Smooth muscle cell (in vitro differentiated cells): Measurements from ENCODE around the gene SPANXD. TPM values are rescaled to one million over a fixed set of nuclear protein-coding genes. Genes with fewer than 3 reads are reported as not detected.
"Not testable (repeated sequence)": the region's sequence is repeated elsewhere in the genome, so short reads cannot be mapped to it uniquely, and the experiment has no call there.

ENCODE experiments used
- DNase-seq: peaks from one replicate; lab custom pipeline; 2025; ENCODE audit not compliant: unreplicated experiment; lab: John Stamatoyannopoulos, UW
- H2AFZ ChIP-seq: fragments of 200-600 bp; sonication (generic); 2 replicates; pipeline ENCODE4 v1.6.0; 2016; ENCODE audit warnings: antibody characterized with exemption, low read depth, mild to moderate bottlenecking
- H3F3A ChIP-seq: fragments of 200-600 bp; sonication (generic); 2 replicates; pipeline ENCODE4 v1.6.0; 2017; ENCODE audit warnings: antibody characterized with exemption, low read depth
- H3K27ac ChIP-seq: fragments of 200-600 bp; sonication (generic); 2 replicates; pipeline ENCODE4 v1.5.1; 2016; ENCODE audit warnings: low read depth, mild to moderate bottlenecking
- H3K27me3 ChIP-seq: fragments of 200-600 bp; sonication (generic); 2 replicates; pipeline ENCODE4 v1.6.1; 2016; ENCODE audit warnings: low read depth, mild to moderate bottlenecking
- H3K36me3 ChIP-seq: fragments of 200-600 bp; sonication (generic); 2 replicates; pipeline ENCODE4 v1.5.1; 2016; ENCODE audit warnings: low read depth
- H3K4me1 ChIP-seq: fragments of 200-600 bp; sonication (generic); 2 replicates; pipeline ENCODE4 v1.5.1; 2016; ENCODE audit warnings: low read depth
- H3K4me2 ChIP-seq: fragments of 200-600 bp; sonication (generic); 2 replicates; pipeline ENCODE4 v1.6.0; 2016; ENCODE audit warnings: mild to moderate bottlenecking
- H3K4me3 ChIP-seq: fragments of 200-600 bp; sonication (generic); 2 replicates; pipeline ENCODE4 v1.5.1; 2016; ENCODE audit warnings: mild to moderate bottlenecking
- H3K79me2 ChIP-seq: fragments of 200-600 bp; sonication (generic); 2 replicates; pipeline ENCODE4 v1.6.0; 2016; ENCODE audit warnings: low read depth, mild to moderate bottlenecking
- H3K9ac ChIP-seq: fragments of 200-600 bp; sonication (generic); 2 replicates; pipeline ENCODE4 v1.6.0; 2016; ENCODE audit warnings: low read depth
- H3K9me3 ChIP-seq: fragments of 200-600 bp; sonication (generic); replicated peaks from 2 replicates; pipeline ENCODE4 v1.5.1; 2016; ENCODE audit warnings: low read depth
- H4K20me1 ChIP-seq: fragments of 200-600 bp; sonication (generic); 2 replicates; pipeline ENCODE4 v1.6.0; 2016; ENCODE audit warnings: low read depth
- CTCF ChIP-seq: fragments of 200-600 bp; sonication (generic); IDR thresholded peaks from 2 replicates; pipeline ENCODE4 v1.5.1; 2017; ENCODE audit warnings: borderline replicate concordance, mild to moderate bottlenecking, antibody characterized with exemption; ENCODE audit not compliant: insufficient read depth, poor library complexity, severe bottlenecking
- whole genome bisulfite sequencing: methylation state at CpG from one replicate; pipeline ENCODE4 v1.1.7; 2016; ENCODE audit warnings: low lambda C conversion rate; 5-methylcytosine and 5-hydroxymethylcytosine counted together
- polyA plus RNA-seq: library from polyadenylated mRNA; unstranded; fragments of >200 nt; fragmentation: Nextera tagmentation; extraction: Ambion mirVana; gene quantifications from 2 replicates; pipeline ENCODE4 v1.2.1, GENCODE V29; 2016
- total RNA-seq: library from RNA; depleted of rRNA; stranded (reverse); fragments of >200 nt; gene quantifications from 2 replicates; pipeline ENCODE4 v1.2.3, GENCODE V29; 2014

SPANXD gene, protein sequence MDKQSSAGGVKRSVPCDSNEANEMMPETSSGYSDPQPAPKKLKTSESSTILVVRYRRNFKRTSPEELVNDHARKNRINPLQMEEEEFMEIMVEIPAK
- total RNA-seq (not detected in 2 replicates), polyA plus RNA-seq (not detected in 2 replicates)

DNA sequence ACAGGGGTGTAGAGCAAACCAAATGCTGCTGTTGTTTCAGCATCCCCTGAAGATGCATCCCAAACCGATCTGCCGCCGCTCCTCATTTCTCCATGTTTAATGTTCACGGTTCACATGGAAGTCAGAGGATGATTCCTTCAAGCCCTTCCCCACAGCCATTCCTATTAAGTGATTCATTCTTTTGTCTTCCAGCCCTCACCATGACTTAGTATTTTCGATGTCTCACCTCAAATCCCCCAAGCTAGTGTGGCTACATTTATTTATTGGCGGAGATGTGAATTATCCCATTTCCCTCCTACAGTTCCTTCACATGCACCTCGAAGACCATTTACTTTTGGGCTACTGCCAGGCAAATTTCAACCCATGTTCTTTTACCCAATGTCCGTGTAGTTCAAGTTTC is at the start of gene SPANXD:
SPANXD (minus strand) TSS at position 101 of the 400 bp plus-strand sequence. CDS start 334 bp downstream, outside the sequence.
- not testable (repeated sequence) for H3K9me3 ChIP-seq, H3K4me1 ChIP-seq, H3K27me3 ChIP-seq, H3K4me3 ChIP-seq, H3K4me2 ChIP-seq, H3K9ac ChIP-seq, H3F3A ChIP-seq, H3K36me3 ChIP-seq, H4K20me1 ChIP-seq, H3K79me2 ChIP-seq, DNase-seq, H3K27ac ChIP-seq, H2AFZ ChIP-seq
- 63% methylated on average over 3 of the region's 8 CpGs for WGBS

GRCh38 chrX:141742666-141743065 is 44.1 kb upstream of the SPANXD start:
- Histone ChIP-seq H3K27ac (no peak overlapping the region), H4K20me1 (no peaks in the 10 kb centered on the region), H3K36me3 (no peaks in the 10 kb centered on the region), H3K9ac (no peak overlapping the region), H3K9me3 (no peaks in the 10 kb centered on the region), H3K27me3 (no peaks in the 10 kb centered on the region), H3K4me1 (no peaks in the 10 kb centered on the region), H2AFZ (no peak overlapping the region), H3K4me2 (no peak overlapping the region), H3F3A (no peaks in the 10 kb centered on the region), H3K4me3 (no peak overlapping the region), H3K79me2 (no peaks in the 10 kb centered on the region)
- 66% methylated on average over 3 of the region's 3 CpGs for WGBS
- no peak for TF ChIP-seq CTCF
- no peak for DNase-seq

DNA sequence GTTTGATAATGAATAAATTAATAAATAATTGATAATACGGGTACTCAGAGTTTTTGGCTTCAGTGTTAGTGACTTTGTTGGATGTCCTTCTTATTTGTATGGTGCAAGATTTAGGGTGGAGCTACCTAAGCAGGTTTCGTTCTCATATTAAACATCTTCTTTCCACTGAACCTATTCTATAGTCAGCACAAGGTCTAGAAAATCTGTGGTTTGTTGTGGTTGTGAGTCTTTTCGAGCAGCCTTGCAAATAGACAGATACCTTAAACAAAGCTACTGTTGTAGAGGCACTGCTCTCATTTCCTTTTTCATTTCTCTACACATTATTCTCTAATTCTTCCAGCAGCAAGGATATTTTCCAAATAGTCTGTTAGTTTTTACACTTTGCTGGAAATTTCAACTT is 38.1 kb upstream of the SPANXD start:
- Histone ChIP-seq H3K27me3 (no peaks in the 10 kb centered on the region), H3K27ac (no peak overlapping the region), H3K4me1 (no peaks in the 10 kb centered on the region), H3K4me2 (no peak overlapping the region), H4K20me1 (no peaks in the 10 kb centered on the region), H2AFZ (no peak overlapping the region), H3K36me3 (no peaks in the 10 kb centered on the region), H3F3A (no peaks in the 10 kb centered on the region), H3K9me3 (no peaks in the 10 kb centered on the region), H3K79me2 (no peaks in the 10 kb centered on the region), H3K9ac (no peak overlapping the region), H3K4me3 (no peak overlapping the region)
- DNase-seq = no peak
- 78% methylated on average over 3 of the region's 3 CpGs for WGBS
- no peak for TF ChIP-seq CTCF

DNA sequence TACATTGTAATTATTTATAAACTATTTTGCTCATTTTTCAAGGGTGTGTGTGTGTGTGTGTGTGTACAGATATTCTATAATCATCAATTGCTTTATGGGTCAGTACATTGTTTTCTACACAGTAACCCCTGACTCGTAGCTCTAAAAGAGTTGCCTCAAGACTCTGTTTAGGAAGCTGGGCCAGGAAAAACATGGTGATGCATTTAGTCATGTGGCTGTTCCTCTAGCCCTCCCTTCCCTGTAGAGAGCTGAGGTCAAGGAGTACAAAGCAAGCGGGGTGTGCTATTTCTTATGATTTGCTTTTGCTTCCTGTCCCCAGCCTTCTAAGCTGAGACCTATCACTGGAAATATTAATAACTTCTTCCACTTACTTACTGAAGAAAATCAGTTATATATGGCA is 34.8 kb upstream of the SPANXD start:
- no peaks in the 10 kb centered on the region for H3F3A ChIP-seq
- DNase-seq = no peak
- WGBS = 60% methylated on average over 2 of the region's 2 CpGs
- H3K4me3 ChIP-seq = no peak overlapping the region
- H3K79me2 ChIP-seq = no peaks in the 10 kb centered on the region
- H3K9ac ChIP-seq = no peak overlapping the region
- H4K20me1 ChIP-seq = no peaks in the 10 kb centered on the region
- no peaks in the 10 kb centered on the region for H3K9me3 ChIP-seq
- H3K36me3 ChIP-seq = no peaks in the 10 kb centered on the region
- no peaks in the 10 kb centered on the region for H3K4me1 ChIP-seq
- no peak overlapping the region for H3K4me2 ChIP-seq
- H3K27ac ChIP-seq = no peak overlapping the region
- no peaks in the 10 kb centered on the region for H3K27me3 ChIP-seq
- TF ChIP-seq CTCF = no peak
- no peak overlapping the region for H2AFZ ChIP-seq
